Endodermal cell (in vitro differentiated cells): ENCODE data around the gene TMEM106C. TPM values are rescaled to one million over a fixed set of nuclear protein-coding genes. Genes with fewer than 3 reads are reported as not detected.
A peak's percentile ranks its signal among the peaks of the same experiment; 100 is the strongest.

Experiments
- DNase-seq: peaks from one replicate; pipeline ENCODE4 v3.0.0-alpha.2; 2017
- H3K27ac ChIP-seq: 2 replicates; pipeline ENCODE4 v1.5.1; 2013; ENCODE audit warnings: mild to moderate bottlenecking, low read depth, low read length, moderate library complexity
- H3K27me3 ChIP-seq: 2 replicates; pipeline ENCODE4 v1.6.1; 2013; ENCODE audit warnings: mild to moderate bottlenecking, low read length, moderate library complexity; ENCODE audit not compliant: insufficient read depth, control insufficient read depth, poor library complexity, severe bottlenecking
- H3K36me3 ChIP-seq: 2 replicates; pipeline ENCODE4 v1.7.0; 2013; ENCODE audit warnings: mild to moderate bottlenecking, low read length, moderate library complexity; ENCODE audit not compliant: control insufficient read depth, insufficient read depth
- H3K4me1 ChIP-seq: one replicate; pipeline ENCODE4 v1.7.0; 2013; ENCODE audit warnings: low read length; ENCODE audit not compliant: control insufficient read depth, insufficient read depth
- H3K4me3 ChIP-seq: 2 replicates; pipeline ENCODE4 v1.5.1; 2013; ENCODE audit warnings: mild to moderate bottlenecking, low read length, moderate library complexity
- H3K9ac ChIP-seq: 2 replicates; pipeline ENCODE4 v1.6.1; 2013; ENCODE audit warnings: mild to moderate bottlenecking, low read length, moderate library complexity; ENCODE audit not compliant: poor library complexity, severe bottlenecking; ENCODE audit errors: extremely low read depth
- H3K9me3 ChIP-seq: 2 replicates; pipeline ENCODE4 v1.6.1; 2013; ENCODE audit warnings: mild to moderate bottlenecking, low read length, moderate library complexity; ENCODE audit not compliant: control insufficient read depth
- H3K27ac Mint-ChIP-seq: 2 replicates; pipeline ENCODE4 v1.8.0; 2020; ENCODE audit warnings: mixed read lengths
- H3K27me3 Mint-ChIP-seq: 2 replicates; pipeline ENCODE4 v1.8.0; 2021; ENCODE audit warnings: mild to moderate bottlenecking, mixed read lengths; ENCODE audit not compliant: insufficient read depth
- H3K36me3 Mint-ChIP-seq: 2 replicates; pipeline ENCODE4 v1.8.0; 2020; ENCODE audit warnings: low read depth, mixed read lengths
- H3K4me1 Mint-ChIP-seq: 2 replicates; pipeline ENCODE4 v1.8.0; 2020; ENCODE audit warnings: mixed read lengths
- H3K4me3 Mint-ChIP-seq: 2 replicates; pipeline ENCODE4 v1.8.0; 2020; ENCODE audit warnings: mild to moderate bottlenecking, moderate library complexity, mixed read lengths
- H3K9me3 Mint-ChIP-seq: 2 replicates; pipeline ENCODE4 v1.8.0; 2020; ENCODE audit warnings: mild to moderate bottlenecking, mixed read lengths
- WGBS, 2 experiments: methylation state at CpG; one replicate each; pipeline versions ENCODE4 v1.1.5 to v1.1.7; 2013; ENCODE audit warnings: missing lambda C conversion rate in 2 of 2, mixed read lengths in 1 of 2; ENCODE audit not compliant: insufficient coverage in 1 of 2, insufficient read length in 1 of 2; 5-methylcytosine and 5-hydroxymethylcytosine counted together
- total RNA-seq, 2 donors: library from RNA; stranded (reverse); fragmentation: NEBNext Ultra II Directional in 1 of 2; extraction: Animal tissue kit (Norgen Biotek cat#: 25700) in 1 of 2; gene quantifications; 2 replicates in 1 of 2; 3 replicates in 1 of 2; pipeline ENCODE4 v1.2.1, GENCODE V29; 2021
- TF ChIP-seq, protein P1 (sequence below): fragments of 200-600 bp; sonication (generic); conservative IDR thresholded peaks from 2 replicates; pipeline ENCODE4 v1.5.0; 2021; ENCODE audit warnings: antibody characterized with exemption, mild to moderate bottlenecking

Gene TMEM106C
- total RNA-seq, 2 donors from 2014 or later = 17.3 to 61.6 TPM

GRCh38 chr12:48000878-48001504 is 37.6 kb downstream of the TMEM106C start:
- Histone ChIP-seq H3K4me3 (peak overlapping the region; percentile 76), H3K27me3 (peaks cover 94% of the 10 kb centered on the region), H3K4me1 (peaks cover 11% of the 10 kb centered on the region), H3K9me3 (no peaks in the 10 kb centered on the region), H3K9ac (no peak overlapping the region), H3K36me3 (peaks cover 6% of the 10 kb centered on the region), H3K27ac (peak overlapping the region; percentile 84)
- DNase-seq = peak; percentile 91
- H3K4me3 Mint-ChIP-seq = peak overlapping the region; percentile 56
- 3 to 13% methylated on average over 16 to 18 of the region's 18 CpGs for WGBS, 2 experiments
- H3K4me1 Mint-ChIP-seq = peaks cover 29% of the 10 kb centered on the region
- TF ChIP-seq, protein P1, sequence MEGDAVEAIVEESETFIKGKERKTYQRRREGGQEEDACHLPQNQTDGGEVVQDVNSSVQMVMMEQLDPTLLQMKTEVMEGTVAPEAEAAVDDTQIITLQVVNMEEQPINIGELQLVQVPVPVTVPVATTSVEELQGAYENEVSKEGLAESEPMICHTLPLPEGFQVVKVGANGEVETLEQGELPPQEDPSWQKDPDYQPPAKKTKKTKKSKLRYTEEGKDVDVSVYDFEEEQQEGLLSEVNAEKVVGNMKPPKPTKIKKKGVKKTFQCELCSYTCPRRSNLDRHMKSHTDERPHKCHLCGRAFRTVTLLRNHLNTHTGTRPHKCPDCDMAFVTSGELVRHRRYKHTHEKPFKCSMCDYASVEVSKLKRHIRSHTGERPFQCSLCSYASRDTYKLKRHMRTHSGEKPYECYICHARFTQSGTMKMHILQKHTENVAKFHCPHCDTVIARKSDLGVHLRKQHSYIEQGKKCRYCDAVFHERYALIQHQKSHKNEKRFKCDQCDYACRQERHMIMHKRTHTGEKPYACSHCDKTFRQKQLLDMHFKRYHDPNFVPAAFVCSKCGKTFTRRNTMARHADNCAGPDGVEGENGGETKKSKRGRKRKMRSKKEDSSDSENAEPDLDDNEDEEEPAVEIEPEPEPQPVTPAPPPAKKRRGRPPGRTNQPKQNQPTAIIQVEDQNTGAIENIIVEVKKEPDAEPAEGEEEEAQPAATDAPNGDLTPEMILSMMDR = peak; percentile 37
- peaks cover 98% of the 10 kb centered on the region for H3K27me3 Mint-ChIP-seq
- peak overlapping the region; percentile 72 for H3K27ac Mint-ChIP-seq
- H3K9me3 Mint-ChIP-seq = no peaks in the 10 kb centered on the region
- no peaks in the 10 kb centered on the region for H3K36me3 Mint-ChIP-seq

DNA sequence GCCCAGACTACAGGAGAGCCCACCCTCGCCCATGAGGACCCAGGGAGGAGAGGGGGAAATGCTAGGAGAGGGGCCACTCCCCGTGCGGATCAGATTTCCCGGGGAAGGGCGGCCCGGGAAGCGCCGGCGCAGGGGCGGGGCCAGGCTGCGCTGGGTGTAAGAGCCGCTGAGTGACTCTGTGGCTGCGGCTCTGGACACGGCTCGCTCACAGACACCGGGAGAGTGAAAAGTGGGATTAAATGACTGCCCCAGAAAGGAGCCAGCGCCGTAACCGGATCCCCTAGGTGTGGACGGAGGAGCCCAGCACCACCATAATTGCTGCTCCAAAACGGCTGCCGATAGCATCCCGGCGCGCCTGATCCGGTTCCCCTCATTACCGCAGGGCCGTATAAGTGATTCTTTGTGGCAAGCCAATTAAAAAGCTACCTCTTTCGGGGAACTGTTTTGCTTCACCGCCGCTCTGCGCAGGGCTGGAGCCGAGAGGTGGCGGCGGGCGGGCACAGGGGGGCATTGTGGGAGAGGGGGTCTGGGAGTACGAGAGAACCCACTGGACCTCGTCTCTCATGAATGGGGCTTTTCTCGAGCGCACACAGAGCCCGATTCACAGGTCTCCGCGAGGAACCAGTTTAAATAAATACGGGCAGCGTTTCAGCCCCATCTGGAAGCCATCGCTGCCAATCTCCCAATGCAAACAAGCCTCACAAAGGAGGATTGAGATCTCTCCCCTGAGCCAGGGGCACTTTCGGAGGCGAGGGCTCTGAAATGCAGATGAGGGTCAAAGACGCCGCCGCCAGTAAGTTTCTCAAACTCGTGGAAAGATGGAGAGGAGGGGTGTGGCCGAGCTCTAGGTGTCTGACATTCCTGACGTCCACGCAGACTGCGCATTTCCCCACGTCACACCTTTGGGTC is 38.4 kb downstream of the TMEM106C start:
- no peaks in the 10 kb centered on the region for H3K9me3 Mint-ChIP-seq
- Histone ChIP-seq H3K27ac (peak overlapping the region; percentile 84), H3K36me3 (peaks cover 2% of the 10 kb centered on the region), H3K9me3 (no peaks in the 10 kb centered on the region), H3K27me3 (peaks cover 94% of the 10 kb centered on the region), H3K4me3 (peak overlapping the region; percentile 76), H3K9ac (no peak overlapping the region), H3K4me1 (peaks cover 11% of the 10 kb centered on the region)
- peak overlapping the region; percentile 56 for H3K4me3 Mint-ChIP-seq
- H3K4me1 Mint-ChIP-seq = peaks cover 29% of the 10 kb centered on the region
- WGBS, 2 experiments = 0 to 1% methylated on average over 25 to 57 of the region's 57 CpGs
- H3K27ac Mint-ChIP-seq = peak overlapping the region; percentile 72
- peaks cover 98% of the 10 kb centered on the region for H3K27me3 Mint-ChIP-seq
- no peaks in the 10 kb centered on the region for H3K36me3 Mint-ChIP-seq
- TF ChIP-seq, protein P1 = no peak
- peak; percentile 94 for DNase-seq

GRCh38 chr12:48002414-48002730 is 39.0 kb downstream of the TMEM106C start:
- DNase-seq = no peak

More at GRCh38 chr12:48002414-48002730, 39.0 kb downstream of the TMEM106C start:
- H3K4me1 ChIP-seq = peaks cover 11% of the 10 kb centered on the region
- H3K9ac ChIP-seq = no peak overlapping the region
- H3K27ac ChIP-seq = peak overlapping the region; percentile 84
- peaks cover 94% of the 10 kb centered on the region for H3K27me3 ChIP-seq
- Mint-ChIP-seq H3K27ac (no peak overlapping the region), H3K36me3 (no peaks in the 10 kb centered on the region), H3K27me3 (peaks cover 98% of the 10 kb centered on the region), H3K4me1 (peaks cover 29% of the 10 kb centered on the region), H3K4me3 (peak overlapping the region; percentile 56), H3K9me3 (no peaks in the 10 kb centered on the region)
- WGBS, 2 experiments = 0 to 1% methylated on average over 9 to 13 of the region's 13 CpGs
- TF ChIP-seq, protein P1 = no peak
- no peaks in the 10 kb centered on the region for H3K36me3 ChIP-seq
- peak overlapping the region; percentile 76 for H3K4me3 ChIP-seq
- H3K9me3 ChIP-seq = no peaks in the 10 kb centered on the region
